ENCODE results near the gene TM4SF1.

Gene TM4SF1

DNA sequence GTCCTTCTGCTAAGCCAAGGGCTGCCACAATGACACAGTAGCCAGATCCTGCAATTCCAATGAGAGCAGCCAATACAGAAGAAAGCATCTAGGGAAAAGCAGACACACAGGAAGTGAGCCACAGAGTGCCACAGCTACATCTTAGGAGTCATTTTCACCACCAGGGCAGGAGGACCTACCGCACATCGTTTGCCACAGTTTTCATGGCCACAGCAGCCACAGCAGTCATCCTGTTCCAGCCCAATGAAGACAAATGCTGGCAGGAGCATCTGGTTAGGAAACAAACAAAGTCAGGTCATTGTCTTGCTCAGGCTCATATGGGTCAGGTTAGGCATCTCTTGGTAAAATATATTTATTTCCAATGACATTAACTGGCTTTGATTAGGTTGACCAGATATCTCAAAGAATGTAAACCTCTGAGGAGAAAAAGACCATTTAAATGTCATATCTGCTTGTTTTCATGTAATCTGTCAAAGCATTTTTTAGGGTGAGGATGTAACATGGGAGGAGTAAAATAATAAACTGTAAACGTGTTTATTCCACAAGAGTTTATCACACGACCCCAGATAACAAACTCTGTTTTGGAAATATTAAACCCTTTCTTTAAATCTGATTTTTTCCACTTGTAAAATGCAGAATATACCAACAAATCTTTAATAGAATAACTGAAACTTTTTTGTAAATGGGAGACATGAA, 1.8 kb downstream of the TM4SF1 start:
- DNase-seq = no peak

DNA sequence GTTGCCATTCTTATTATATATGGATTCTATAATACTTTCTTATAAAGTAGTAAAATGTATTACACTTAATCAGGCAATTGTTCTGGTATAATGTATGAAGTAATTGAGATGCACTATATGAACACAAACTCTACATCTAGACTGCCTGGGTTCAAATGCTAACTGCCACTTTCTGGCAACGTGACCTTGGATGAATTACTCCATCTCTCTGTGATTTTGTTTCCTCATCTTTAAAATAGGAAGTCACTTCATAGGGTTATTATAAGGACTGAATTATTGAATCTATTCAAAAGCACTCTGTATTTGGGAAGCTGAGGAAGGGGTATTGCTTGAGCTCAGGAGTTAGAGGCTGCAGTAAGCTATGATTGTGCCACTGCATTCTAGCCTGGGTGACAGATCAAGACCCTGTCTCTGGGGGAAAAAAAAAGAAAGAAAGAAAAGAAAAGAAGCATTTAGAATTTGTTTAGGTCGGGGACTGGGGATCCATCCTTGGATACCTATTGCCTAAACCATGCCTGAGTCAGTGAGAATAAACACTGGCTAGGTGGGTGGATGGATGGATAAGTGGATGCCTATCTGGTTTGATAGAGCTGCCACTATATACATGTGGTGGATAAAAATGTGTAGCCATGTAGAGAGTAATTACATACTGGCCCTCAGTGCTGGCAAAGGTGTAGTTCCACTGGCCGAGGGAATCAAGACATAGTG, 2.5 kb downstream of the TM4SF1 start:
- no peak for DNase-seq

DNA sequence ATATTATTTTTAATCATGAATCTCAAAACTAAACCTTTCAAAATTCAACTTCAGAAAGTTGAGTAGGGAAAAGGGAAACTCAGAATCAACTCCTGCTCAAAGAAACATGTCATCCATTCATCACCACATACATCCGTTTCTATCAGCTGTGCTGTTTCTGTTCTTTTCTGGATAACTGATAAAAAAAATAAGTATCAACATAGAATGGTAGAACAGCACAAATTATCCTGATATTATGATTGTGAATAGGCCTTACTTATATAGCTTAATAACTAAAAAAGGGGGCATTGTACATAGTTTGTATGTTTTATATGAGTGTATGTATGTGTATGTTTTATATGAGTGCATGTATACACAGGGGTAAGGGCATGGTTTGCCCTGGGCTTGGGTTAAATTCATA, 3.1 kb downstream of the TM4SF1 start:
- no peak for DNase-seq

GRCh38 chr3:149373235-149374125, 4.0 kb downstream of the TM4SF1 start:
- no peak for DNase-seq

GRCh38 chr3:149371723-149372114, 5.7 kb downstream of the TM4SF1 start:
- no peak for DNase-seq

DNA sequence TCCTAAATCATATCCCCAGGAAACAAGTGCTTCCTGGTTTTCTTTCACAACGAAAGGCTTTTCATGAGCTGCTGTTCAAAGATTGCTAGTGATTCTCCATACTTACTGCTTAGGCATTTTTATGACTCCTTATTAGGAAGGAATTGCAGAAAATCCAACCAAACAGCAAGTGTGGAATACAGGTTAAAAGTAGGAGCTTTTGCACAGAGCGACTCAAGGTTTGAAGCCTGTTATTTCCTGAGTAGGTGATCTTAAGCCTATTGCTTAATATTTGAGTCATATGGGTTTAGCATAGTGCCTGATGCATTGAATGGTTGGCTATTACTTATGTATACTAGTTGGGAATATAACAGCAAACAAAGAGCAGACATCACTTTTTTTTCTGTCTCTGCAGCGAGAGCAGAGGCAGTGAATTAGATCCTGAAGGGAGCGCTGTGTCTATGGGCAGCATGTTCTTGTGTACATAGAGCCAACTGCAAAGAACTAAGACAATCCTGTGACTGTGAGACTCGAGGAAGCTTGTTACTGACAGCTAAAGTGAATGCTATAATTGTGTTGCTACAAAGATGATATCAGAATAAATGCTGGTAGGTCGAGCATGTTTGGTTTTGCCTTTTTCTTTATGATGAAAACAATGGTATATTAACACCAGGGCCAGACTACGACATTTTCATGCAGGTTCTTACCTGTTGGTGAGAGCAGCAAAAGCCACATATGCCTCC, 6.3 kb downstream of the TM4SF1 start:
- DNase-seq = no peak

DNA sequence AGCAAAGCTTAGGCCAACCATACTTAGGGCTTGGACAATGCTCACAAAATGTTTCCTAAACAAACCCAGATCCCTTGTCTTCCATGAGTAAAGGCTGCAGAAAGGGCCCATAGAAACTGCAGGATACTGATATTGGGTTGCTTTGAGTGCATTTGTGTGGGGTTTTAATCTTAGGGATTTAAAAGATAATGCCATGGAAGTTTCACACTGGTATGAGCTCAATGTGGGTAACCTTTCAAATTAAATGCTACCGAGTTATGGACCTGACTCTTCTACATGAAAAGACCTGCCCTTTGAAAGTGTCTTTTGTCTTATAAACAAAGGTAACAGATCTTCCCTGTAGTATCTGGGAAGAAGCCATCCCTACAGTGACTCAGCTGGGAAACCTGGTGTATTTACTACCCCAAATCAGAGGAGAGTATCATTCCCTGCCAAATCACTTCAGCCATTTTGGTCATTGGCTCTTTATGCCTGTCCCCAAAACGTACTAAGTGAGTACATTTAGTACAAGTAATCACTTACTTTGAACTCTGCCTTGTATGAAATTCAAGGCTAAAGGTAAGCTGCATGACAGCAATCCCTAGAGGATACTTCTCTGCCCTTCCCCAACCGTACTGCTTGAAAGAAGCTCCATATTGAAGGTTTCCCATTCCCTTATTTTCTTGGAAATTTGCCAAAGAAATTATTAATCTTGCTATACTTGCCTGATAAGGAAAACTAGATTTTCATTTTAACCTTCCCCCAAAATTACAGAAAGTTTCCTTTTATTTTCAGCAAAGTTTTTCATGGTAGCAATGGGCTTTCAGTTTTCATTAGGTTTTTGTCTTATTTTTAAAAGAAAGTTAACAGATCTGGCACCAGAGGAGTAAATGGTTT, 7.2 kb downstream of the TM4SF1 start:
- DNase-seq = no peak

- no peak for DNase-seq
Measured at GRCh38 chr3:149368674-149369497, 8.6 kb downstream of the TM4SF1 start.

GRCh38 chr3:149368201-149368673, 9.2 kb downstream of the TM4SF1 start:
- DNase-seq = no peak

DNA sequence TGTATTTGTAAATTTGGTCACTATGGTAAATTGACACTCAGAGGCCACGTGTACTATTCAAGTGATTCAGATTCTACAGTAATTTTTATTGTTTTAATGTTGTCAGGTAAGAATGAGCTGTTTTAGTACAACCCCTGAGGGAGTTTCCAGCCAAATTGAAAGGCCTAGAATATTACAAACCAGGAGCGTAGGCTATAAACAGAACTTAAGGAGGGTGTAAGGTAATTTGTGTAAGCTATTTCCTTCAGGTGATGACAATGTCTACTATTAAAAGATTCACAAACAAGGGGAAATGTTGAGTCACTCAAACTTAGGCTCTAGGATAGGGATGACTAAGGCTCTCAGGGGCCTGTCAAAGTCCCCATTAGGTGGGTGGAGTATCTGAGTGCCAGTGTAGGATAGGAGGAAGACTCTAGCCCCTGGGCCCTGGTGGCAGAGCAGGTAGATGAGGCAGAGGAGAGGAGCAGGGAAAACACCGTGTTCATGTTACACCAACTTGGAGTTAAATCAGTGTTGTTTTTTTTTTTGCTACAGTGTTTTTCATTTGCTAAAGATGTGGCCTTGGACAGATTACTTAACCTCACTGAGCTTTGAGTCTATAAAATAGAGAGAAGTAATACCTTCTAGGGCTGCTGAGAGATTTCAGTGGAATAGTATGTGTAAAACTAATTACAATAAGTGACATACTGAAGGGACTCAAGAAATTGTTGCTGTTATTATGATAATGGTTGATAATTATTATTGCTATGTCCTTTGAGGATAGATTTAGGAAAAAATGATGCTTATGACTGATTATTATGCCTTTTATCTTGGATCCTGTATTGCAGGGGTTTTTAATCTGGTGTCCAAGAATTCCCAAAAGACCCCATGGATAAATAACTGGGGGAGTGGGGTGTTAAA, 10.3 kb downstream of the TM4SF1 start:
- DNase-seq = no peak

- no peak for DNase-seq
Measured at GRCh38 chr3:149366031-149366430, 11.4 kb downstream of the TM4SF1 start.

DNA sequence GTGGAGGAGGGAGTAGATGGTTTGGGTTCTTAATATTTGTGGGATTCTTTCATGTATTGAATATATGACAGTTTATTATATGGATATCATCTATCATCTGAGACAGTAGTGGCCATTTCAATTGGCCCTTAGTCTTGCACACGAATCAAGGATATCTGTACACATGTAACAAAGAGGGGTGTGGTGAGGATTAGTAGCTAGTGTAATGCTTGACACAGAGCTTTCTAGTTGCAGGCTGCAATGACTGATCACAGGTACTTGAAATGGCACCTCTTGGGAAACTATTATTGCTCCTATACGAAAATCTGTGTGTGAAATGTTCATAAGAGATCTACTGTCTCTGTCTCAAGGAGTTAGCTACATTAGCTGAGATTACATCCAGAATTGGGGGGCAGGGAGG, 12.8 kb downstream of the TM4SF1 start:
- DNase-seq = no peak

DNA sequence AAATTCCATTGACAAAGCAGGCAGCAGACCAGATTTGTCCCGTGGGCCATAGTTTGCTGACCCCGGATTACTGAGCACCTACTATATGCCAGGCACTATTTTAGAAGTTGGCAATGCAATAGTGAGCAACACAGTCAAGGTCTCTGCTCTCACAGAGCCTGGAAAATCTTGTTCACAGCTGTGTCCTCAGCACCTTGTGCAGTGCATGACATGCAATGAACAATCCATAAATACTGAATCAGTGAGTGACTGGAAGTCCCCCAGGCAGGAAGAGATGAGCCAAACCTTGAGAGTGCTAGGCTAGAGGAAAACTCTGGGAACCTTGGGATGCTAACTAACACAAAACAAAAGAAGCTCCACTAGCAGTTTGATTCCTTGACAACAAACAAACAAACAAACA, 14.4 kb downstream of the TM4SF1 start:
- no peak for DNase-seq

- no peak for DNase-seq
Measured at GRCh38 chr3:149362366-149362765, 15.1 kb downstream of the TM4SF1 start.

GRCh38 chr3:149356630-149357029, 20.8 kb downstream of the TM4SF1 start:
- no peak for DNase-seq

DNA sequence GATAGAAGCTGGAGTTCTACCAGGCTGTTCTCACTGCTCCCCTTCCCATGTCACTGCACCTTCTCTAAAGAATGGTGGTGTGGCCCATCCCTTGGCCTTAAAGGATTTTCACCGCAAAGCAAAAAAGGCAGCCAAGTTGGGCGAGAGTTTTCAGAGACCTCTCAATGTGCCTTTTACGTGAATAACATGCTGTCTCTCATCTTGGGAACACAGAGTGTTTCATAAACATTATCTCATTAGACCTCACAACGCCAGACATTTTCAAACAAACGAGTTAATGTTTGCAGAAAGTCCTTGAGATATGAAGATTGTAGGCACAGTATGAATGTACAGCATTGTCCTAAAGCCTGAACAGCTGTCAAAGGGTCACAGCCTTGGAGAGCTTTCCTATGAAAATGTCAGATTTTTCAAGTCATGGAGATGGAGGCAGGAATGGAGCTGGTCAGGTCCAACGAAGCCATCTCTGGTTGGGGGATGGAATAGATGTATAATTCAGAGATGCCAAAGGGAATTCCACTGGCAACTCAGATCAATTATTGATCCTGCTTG, 21.3 kb downstream of the TM4SF1 start:
- DNase-seq = no peak

- DNase-seq = no peak
Measured at GRCh38 chr3:149353581-149354184, 23.8 kb downstream of the TM4SF1 start.

DNA sequence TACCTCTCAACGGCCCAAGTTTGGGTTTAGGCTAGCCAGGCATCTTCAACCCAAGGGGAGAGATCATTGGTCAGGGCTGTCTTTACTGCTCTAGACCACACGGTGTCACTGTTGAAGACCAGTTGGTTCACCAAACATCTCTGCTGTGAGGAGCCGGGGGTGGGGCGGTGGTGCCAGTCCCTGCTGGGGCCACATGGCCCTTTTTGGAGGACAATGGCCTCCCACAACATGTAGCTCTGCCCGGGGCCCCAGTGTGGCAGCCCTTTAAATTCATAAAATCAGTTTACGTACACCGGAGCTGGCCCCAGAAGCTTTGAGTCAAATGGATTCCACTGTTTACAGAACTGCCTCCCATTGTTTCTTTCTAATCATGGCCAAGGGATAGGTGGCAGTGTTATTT, 24.9 kb downstream of the TM4SF1 start:
- no peak for DNase-seq

DNA sequence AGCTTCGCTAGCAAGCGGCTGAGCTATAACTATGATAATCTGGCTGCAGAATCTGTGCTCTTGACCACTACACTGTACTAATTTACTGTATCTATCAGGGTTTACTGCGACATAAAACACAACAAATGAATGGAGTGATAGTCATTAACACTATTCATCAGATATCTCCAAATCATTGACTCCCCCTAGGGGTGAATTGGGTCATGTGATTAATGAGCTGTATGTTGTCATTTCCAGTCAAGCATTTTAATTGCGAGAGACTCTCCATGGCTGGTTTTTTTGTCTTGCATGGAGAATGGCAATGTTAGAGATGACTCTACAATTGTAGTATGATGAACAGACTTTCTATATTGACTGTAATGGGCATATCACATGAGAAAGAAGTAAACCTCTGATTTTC, 33.5 kb downstream of the TM4SF1 start:
- no peak for DNase-seq

Data from right kidney (tissue), 1 donor.